ENCODE data around the gene SLC23A1. TPM values are rescaled to one million over a fixed set of nuclear protein-coding genes. Genes with fewer than 3 reads are reported as not detected.

The SLC23A1 gene
- total RNA-seq, 4 donors from 2014 or later: not detected

GRCh38 chr5:139392678-139393496 lies 9.8 kb upstream of the SLC23A1 start:
- 15% methylated on average over 17 of the region's 77 CpGs for WGBS
- H3K4me1 ChIP-seq: peaks cover 57 to 77% (median 65%) of the 10 kb centered on the region in 4 donors
- H3K27ac ChIP-seq (replicated peaks in 1 of 4): peak overlapping the region in 2 of 4 donors; percentile 79 to 84
- H3K9me3 ChIP-seq: no peaks in the 10 kb centered on the region
- DNase-seq (ENCODE audit: extremely low spot score): no peak
- H3K36me3 ChIP-seq: peaks cover 0 to 15% (median 0%) of the 10 kb centered on the region in 4 donors
- peaks cover 0 to 37% (median 6%) of the 10 kb centered on the region in 4 donors for H3K27me3 ChIP-seq
- TF ChIP-seq CTCF (IDR thresholded peaks at IDR 0.05) (peak in 2 of 3 experiments; percentile 20 to 41), EP300 (IDR thresholded peaks at IDR 0.05) (no peak)
- peak overlapping the region; percentile 58 to 63 (median 62) for H3K4me3 ChIP-seq
- intact Hi-C loops (cut with DNase I): no loop called here

- H3K4me1 ChIP-seq: peaks cover 59 to 76% (median 66%) of the 10 kb centered on the region in 4 donors
- TF ChIP-seq CTCF (IDR thresholded peaks at IDR 0.05): no peak
- peaks cover 0 to 37% (median 6%) of the 10 kb centered on the region in 4 donors for H3K27me3 ChIP-seq
- no CpG with 5 or more reads among the region's 36 CpGs for WGBS
- H3K4me3 ChIP-seq: peak overlapping the region; percentile 58 to 63 (median 62)
- peak overlapping the region; percentile 11 to 49 (median 37) for H3K27ac ChIP-seq (replicated peaks in 1 of 4)
- DNase-seq (ENCODE audit: extremely low spot score): no peak
- H3K9me3 ChIP-seq: no peaks in the 10 kb centered on the region
- intact Hi-C loops (cut with DNase I): no loop called here
- peaks cover 0 to 15% (median 0%) of the 10 kb centered on the region in 4 donors for H3K36me3 ChIP-seq
Measured at GRCh38 chr5:139392324-139392677, 9.2 kb upstream of the SLC23A1 start.

GRCh38 chr5:139391570-139392323 lies 8.7 kb upstream of the SLC23A1 start:
- Histone ChIP-seq H3K9me3 (no peaks in the 10 kb centered on the region), H3K4me1 (peaks cover 59 to 70% (median 66%) of the 10 kb centered on the region in 4 donors), H3K4me3 (peak overlapping the region; percentile 58 to 63 (median 62)), H3K36me3 (peaks cover 0 to 15% (median 0%) of the 10 kb centered on the region in 4 donors), H3K27me3 (peaks cover 0 to 37% (median 6%) of the 10 kb centered on the region in 4 donors), H3K27ac (replicated peaks in 1 of 4) (peak overlapping the region; percentile 11 to 49 (median 37))
- DNase-seq (ENCODE audit: extremely low spot score): no peak
- TF ChIP-seq POLR2A (IDR thresholded peaks at IDR 0.05; ENCODE audit: low read depth): no peak
- TF ChIP-seq EP300 (IDR thresholded peaks at IDR 0.05): no peak
- no peak for TF ChIP-seq POLR2AphosphoS5 (IDR thresholded peaks at IDR 0.05)
- no peak for TF ChIP-seq CTCF (IDR thresholded peaks at IDR 0.05)
- WGBS: 61% methylated on average over 17 of the region's 33 CpGs
- intact Hi-C loops (cut with DNase I): no loop called here

- intact Hi-C loops (cut with DNase I): no loop called here
- Histone ChIP-seq H3K9me3 (no peaks in the 10 kb centered on the region), H3K36me3 (peaks cover 0 to 15% (median 0%) of the 10 kb centered on the region in 4 donors), H3K4me1 (peaks cover 58 to 67% (median 64%) of the 10 kb centered on the region in 4 donors), H3K27ac (replicated peaks in 1 of 4) (peak overlapping the region in 3 of 4 donors; percentile 18 to 49 (median 41)), H3K27me3 (peaks cover 0 to 37% (median 6%) of the 10 kb centered on the region in 4 donors), H3K4me3 (no peak overlapping the region)
- no peak for TF ChIP-seq POLR2A (IDR thresholded peaks at IDR 0.05; ENCODE audit: low read depth)
- no peak for TF ChIP-seq CTCF (IDR thresholded peaks at IDR 0.05)
- TF ChIP-seq EP300 (IDR thresholded peaks at IDR 0.05): no peak
- TF ChIP-seq POLR2AphosphoS5 (IDR thresholded peaks at IDR 0.05): no peak
- DNase-seq (ENCODE audit: extremely low spot score): no peak
- whole genome bisulfite sequencing: 82% methylated on average over 7 of the region's 10 CpGs
Measured at GRCh38 chr5:139390639-139391569, 7.8 kb upstream of the SLC23A1 start.

Data from esophagus muscularis mucosa (tissue), 4 donors.